ENCODE measurements around the gene PGBD4. TPM values are rescaled to one million over a fixed set of nuclear protein-coding genes. Genes with fewer than 3 reads are reported as not detected.

PGBD4 gene
- total and polyA plus RNA-seq, 2 experiments from 2014 or later, result 0.37 to 1.7 TPM

GRCh38 chr15:34078900-34079299, 23.0 kb upstream of the PGBD4 start:
- TF ChIP-seq CTCF (IDR thresholded peaks at IDR 0.05; ENCODE audit: low read depth, low read length), result no peak
- no peak overlapping the region for H3K27ac ChIP-seq
- H3K9me3 ChIP-seq (ENCODE audit: low read depth), result no peaks in the 10 kb centered on the region
- no peak for DNase-seq (ENCODE audit: low read depth in 1 of 2, low spot score in 1 of 2)
- no peaks in the 10 kb centered on the region for H3K4me1 ChIP-seq (ENCODE audit: low read depth)
- H3K36me3 ChIP-seq, result no peaks in the 10 kb centered on the region
- no peak overlapping the region for H3K4me3 ChIP-seq
- no peaks in the 10 kb centered on the region for H3K27me3 ChIP-seq

- DNase-seq (ENCODE audit: low read depth in 1 of 2, low spot score in 1 of 2), result no peak
- no peaks in the 10 kb centered on the region for H3K36me3 ChIP-seq
- no peak overlapping the region for H3K4me3 ChIP-seq
- no peaks in the 10 kb centered on the region for H3K27me3 ChIP-seq
- H3K4me1 ChIP-seq (ENCODE audit: low read depth), result no peaks in the 10 kb centered on the region
- H3K27ac ChIP-seq, result no peak overlapping the region
- TF ChIP-seq CTCF (IDR thresholded peaks at IDR 0.05; ENCODE audit: low read depth, low read length), result no peak
- no peaks in the 10 kb centered on the region for H3K9me3 ChIP-seq (ENCODE audit: low read depth)
These were observed 22.0 kb upstream of the PGBD4 start for GRCh38 chr15:34079904-34080303.

- Histone ChIP-seq H3K4me1 (ENCODE audit: low read depth) (no peaks in the 10 kb centered on the region), H3K36me3 (peaks cover 11% of the 10 kb centered on the region), H3K9me3 (ENCODE audit: low read depth) (no peaks in the 10 kb centered on the region), H3K27ac (no peak overlapping the region), H3K4me3 (no peak overlapping the region), H3K27me3 (no peaks in the 10 kb centered on the region)
- peak in 1 of 2 donors; percentile 52 for DNase-seq (ENCODE audit: low read depth in 1 of 2, low spot score in 1 of 2)
- TF ChIP-seq CTCF (IDR thresholded peaks at IDR 0.05; ENCODE audit: low read depth, low read length), result no peak
These were observed 17.8 kb upstream of the PGBD4 start for GRCh38 chr15:34084086-34084485.

GRCh38 chr15:34085746-34086145, 16.1 kb upstream of the PGBD4 start:
- no peak for TF ChIP-seq CTCF (IDR thresholded peaks at IDR 0.05; ENCODE audit: low read depth, low read length)
- Histone ChIP-seq H3K27me3 (no peaks in the 10 kb centered on the region), H3K4me3 (no peak overlapping the region), H3K9me3 (ENCODE audit: low read depth) (no peaks in the 10 kb centered on the region), H3K4me1 (ENCODE audit: low read depth) (no peaks in the 10 kb centered on the region), H3K27ac (no peak overlapping the region), H3K36me3 (peaks cover 18% of the 10 kb centered on the region)
- peak in 1 of 2 donors; percentile 7 for DNase-seq (ENCODE audit: low read depth in 1 of 2, low spot score in 1 of 2)

- no peaks in the 10 kb centered on the region for H3K27me3 ChIP-seq
These were observed 2.0 kb upstream of the PGBD4 start for GRCh38 chr15:34099914-34100313.

More at GRCh38 chr15:34099914-34100313, 2.0 kb upstream of the PGBD4 start:
- peaks cover 9% of the 10 kb centered on the region for H3K36me3 ChIP-seq
- no peak for TF ChIP-seq CTCF (IDR thresholded peaks at IDR 0.05; ENCODE audit: low read depth, low read length)
- H3K9me3 ChIP-seq (ENCODE audit: low read depth), result no peaks in the 10 kb centered on the region
- no peak overlapping the region for H3K27ac ChIP-seq
- H3K4me3 ChIP-seq, result no peak overlapping the region
- DNase-seq (ENCODE audit: low read depth in 1 of 2, low spot score in 1 of 2), result no peak
- H3K4me1 ChIP-seq (ENCODE audit: low read depth), result peaks cover 8% of the 10 kb centered on the region

Measured in cardiac muscle cell (in vitro differentiated cells and primary cell).